Lung (tissue), 12 donors: ENCODE results near the gene PDS5B. TPM values are rescaled to one million over a fixed set of nuclear protein-coding genes. Genes with fewer than 3 reads are reported as not detected.
"Not testable (repeated sequence)": the region's sequence is repeated elsewhere in the genome, so short reads cannot be mapped to it uniquely, and the experiment has no call there.

Experiments used
- ATAC-seq: fragments of 200-7000 bp; cut with Tn5 transposase; one replicate; pipeline ENCODE4 v1.9.1; 2020; ENCODE audit warnings: moderate number of reproducible peaks; ENCODE audit not compliant: insufficient read depth, low FRiP score
- DNase-seq, 3 donors: peaks; one replicate each; pipeline ENCODE4 v3.0.0-alpha.2; 2013 to 2017
- H3K27ac ChIP-seq, 2 donors: one replicate each; pipeline ENCODE4 v1.5.1; 2013; ENCODE audit warnings: mild to moderate bottlenecking in 2 of 2, moderate library complexity in 2 of 2, control low read depth in 1 of 2, inconsistent platforms in 1 of 2, low read depth in 1 of 2, low read length in 1 of 2
- H3K27me3 ChIP-seq, 3 donors: one replicate each; pipeline ENCODE4 v1.5.1; 2013; ENCODE audit warnings: low read length in 2 of 3; ENCODE audit not compliant: control insufficient read depth in 3 of 3, insufficient read depth in 3 of 3
- H3K36me3 ChIP-seq, 4 donors: one replicate each; pipeline ENCODE4 v1.5.1; 2013; ENCODE audit warnings: low read length in 4 of 4, mild to moderate bottlenecking in 1 of 4, moderate library complexity in 1 of 4; ENCODE audit not compliant: control insufficient read depth in 4 of 4, insufficient read depth in 4 of 4
- H3K4me1 ChIP-seq, 5 donors: one replicate each; pipeline ENCODE4 v1.5.1; 2013; ENCODE audit warnings: low read length in 5 of 5, mild to moderate bottlenecking in 2 of 5, moderate library complexity in 1 of 5; ENCODE audit not compliant: control insufficient read depth in 5 of 5, insufficient read depth in 5 of 5
- H3K4me3 ChIP-seq: one replicate; pipeline ENCODE4 v1.5.1; 2013; ENCODE audit warnings: mild to moderate bottlenecking, control low read depth, moderate library complexity
- H3K9ac ChIP-seq, 2 donors: one replicate each; pipeline ENCODE4 v1.5.1; 2013; ENCODE audit warnings: low read length in 2 of 2, control low read depth in 1 of 2; ENCODE audit not compliant: insufficient read depth in 1 of 2
- H3K9me3 ChIP-seq, 4 donors: one replicate each; pipeline ENCODE4 v1.5.1; 2013; ENCODE audit warnings: low read length in 3 of 4, mild to moderate bottlenecking in 1 of 4, moderate library complexity in 1 of 4; ENCODE audit not compliant: control insufficient read depth in 4 of 4, insufficient read depth in 3 of 4
- WGBS, 2 donors: extraction: QIAGEN DNeasy Blood & Tissue Kit; methylation state at CpG; one replicate each; pipeline ENCODE4 v1.1.7; 2013; 5-methylcytosine and 5-hydroxymethylcytosine counted together
- polyA plus RNA-seq, 2 donors: library from polyadenylated mRNA; stranded (reverse); fragments of 200-250 nt; gene quantifications; one replicate each; pipeline ENCODE4 v1.2.1, GENCODE V29; 2013
- total RNA-seq, 2 donors: library from RNA; depleted of rRNA in 1 of 2; stranded (reverse); fragments of >200 nt in 1 of 2; gene quantifications; one replicate each; pipeline ENCODE4 v1.2.1, GENCODE V29; 2014 to 2021
- TF ChIP-seq, protein P1 (sequence below): IDR thresholded peaks from 2 replicates; pipeline ENCODE4 v1.5.1; 2012; ENCODE audit warnings: mild to moderate bottlenecking; ENCODE audit errors: control extremely low read depth, extremely low read depth
- donor health status: control.
- donor health status: control.
- donor health status: Bipolar disorder and iron deficiency.
- donor health status: healthy.
- donor health status: DM: yes; HTN: yes; CAD: no.

The PDS5B gene
- total and polyA plus RNA-seq, 4 donors = 5.3 to 111 (median 19.3) TPM

DNA sequence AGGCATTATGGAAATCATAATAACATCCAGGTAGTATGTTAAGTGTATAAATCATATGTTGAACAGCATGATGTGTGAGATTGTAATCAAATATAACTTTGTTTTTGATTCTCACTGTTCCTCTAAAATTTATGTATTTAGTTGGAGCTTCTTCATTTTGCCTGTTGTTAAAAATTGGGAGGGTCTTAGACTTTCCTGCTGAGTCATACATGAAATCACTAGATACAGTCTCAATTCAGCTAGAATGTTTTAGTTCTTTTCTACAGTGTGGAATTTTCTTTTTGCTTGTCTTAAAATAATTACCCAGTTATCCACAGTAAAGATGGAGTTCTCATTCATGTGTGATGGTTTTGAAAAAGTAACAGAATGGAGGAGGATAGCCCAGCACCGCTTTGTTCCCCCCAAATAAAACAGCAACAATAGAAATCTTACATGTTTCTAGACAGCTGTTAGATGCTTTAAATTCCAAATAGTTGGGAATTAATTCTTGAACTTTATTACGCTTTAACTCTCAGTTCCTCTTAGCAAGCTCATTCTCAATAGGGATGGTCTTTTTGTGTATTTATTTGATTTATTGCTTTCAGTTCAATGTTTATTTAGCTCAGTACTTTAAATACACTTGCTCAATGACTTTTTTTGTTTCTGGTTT is 109.5 kb downstream of the PDS5B start:
- H3K27me3 ChIP-seq = no peaks in the 10 kb centered on the region
- H3K27ac ChIP-seq = no peak overlapping the region
- DNase-seq (no peak), ATAC-seq (no peak)
- peaks cover 0 to 11% (median 4%) of the 10 kb centered on the region in 4 donors for H3K36me3 ChIP-seq
- WGBS, 2 donors = 63 to 89% methylated on average over 2 of the region's 2 CpGs
- TF ChIP-seq, protein P1, sequence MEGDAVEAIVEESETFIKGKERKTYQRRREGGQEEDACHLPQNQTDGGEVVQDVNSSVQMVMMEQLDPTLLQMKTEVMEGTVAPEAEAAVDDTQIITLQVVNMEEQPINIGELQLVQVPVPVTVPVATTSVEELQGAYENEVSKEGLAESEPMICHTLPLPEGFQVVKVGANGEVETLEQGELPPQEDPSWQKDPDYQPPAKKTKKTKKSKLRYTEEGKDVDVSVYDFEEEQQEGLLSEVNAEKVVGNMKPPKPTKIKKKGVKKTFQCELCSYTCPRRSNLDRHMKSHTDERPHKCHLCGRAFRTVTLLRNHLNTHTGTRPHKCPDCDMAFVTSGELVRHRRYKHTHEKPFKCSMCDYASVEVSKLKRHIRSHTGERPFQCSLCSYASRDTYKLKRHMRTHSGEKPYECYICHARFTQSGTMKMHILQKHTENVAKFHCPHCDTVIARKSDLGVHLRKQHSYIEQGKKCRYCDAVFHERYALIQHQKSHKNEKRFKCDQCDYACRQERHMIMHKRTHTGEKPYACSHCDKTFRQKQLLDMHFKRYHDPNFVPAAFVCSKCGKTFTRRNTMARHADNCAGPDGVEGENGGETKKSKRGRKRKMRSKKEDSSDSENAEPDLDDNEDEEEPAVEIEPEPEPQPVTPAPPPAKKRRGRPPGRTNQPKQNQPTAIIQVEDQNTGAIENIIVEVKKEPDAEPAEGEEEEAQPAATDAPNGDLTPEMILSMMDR = no peak
- H3K4me3 ChIP-seq = no peak overlapping the region
- H3K9ac ChIP-seq = no peak overlapping the region
- no peaks in the 10 kb centered on the region for H3K9me3 ChIP-seq
- H3K4me1 ChIP-seq = no peaks in the 10 kb centered on the region

DNA sequence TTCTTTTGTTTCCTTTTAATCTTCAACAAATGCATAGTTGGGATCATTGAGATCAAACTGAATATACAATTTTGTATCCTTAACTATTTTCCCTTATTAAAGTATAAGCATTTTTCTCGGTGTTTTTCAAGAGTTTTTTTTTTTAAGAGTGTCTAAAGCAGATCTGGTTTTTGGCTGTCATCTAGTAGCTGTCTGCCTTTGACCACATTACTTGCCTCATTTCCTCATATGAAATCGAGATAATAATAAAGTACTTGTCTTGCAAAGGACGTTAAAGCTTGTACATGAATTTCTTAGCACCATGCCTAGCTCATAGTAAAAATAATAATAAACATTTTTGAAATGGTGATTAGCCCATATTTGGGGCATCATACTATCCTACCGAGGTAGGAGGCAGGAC is 121.2 kb downstream of the PDS5B start:
- peaks cover 9 to 33% (median 27%) of the 10 kb centered on the region in 4 donors for H3K36me3 ChIP-seq
- no peaks in the 10 kb centered on the region for H3K27me3 ChIP-seq
- no peak overlapping the region for H3K4me3 ChIP-seq
- H3K9ac ChIP-seq = no peak overlapping the region
- H3K9me3 ChIP-seq = no peaks in the 10 kb centered on the region
- no peak overlapping the region for H3K27ac ChIP-seq
- 32 to 70% methylated on average over 4 of the region's 4 CpGs for WGBS, 2 donors
- H3K4me1 ChIP-seq = no peaks in the 10 kb centered on the region
- TF ChIP-seq, protein P1 = no peak
- no peak for ATAC-seq
- no peak for DNase-seq

DNA sequence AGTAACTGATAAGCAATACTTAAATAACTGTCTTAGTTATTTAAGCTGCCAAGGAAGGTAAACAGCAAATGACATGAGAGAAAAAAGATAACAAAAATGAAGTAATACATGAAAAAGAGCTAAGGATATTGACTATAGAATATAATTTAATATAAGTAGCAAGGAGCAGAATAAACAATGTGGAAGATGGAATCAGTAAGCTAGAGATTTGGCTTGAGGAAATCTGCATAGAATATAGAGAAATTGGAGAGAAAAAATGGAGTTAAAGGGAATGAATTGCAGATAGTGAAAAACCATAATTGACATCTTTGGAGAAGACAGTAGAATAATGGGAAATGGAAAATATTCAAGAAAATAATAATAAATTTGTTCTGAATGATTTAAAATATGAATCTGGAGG is 127.1 kb downstream of the PDS5B start:
- no peak for DNase-seq
- no peak overlapping the region for H3K27ac ChIP-seq
- no peak overlapping the region for H3K9ac ChIP-seq
- no peaks in the 10 kb centered on the region for H3K27me3 ChIP-seq
- H3K36me3 ChIP-seq = peaks cover 12 to 33% (median 26%) of the 10 kb centered on the region in 4 donors
- peaks cover 0 to 5% (median 2%) of the 10 kb centered on the region in 4 donors for H3K9me3 ChIP-seq
- TF ChIP-seq, protein P1 = no peak
- no peak for ATAC-seq
- no peak overlapping the region for H3K4me3 ChIP-seq
- no peaks in the 10 kb centered on the region for H3K4me1 ChIP-seq

DNA sequence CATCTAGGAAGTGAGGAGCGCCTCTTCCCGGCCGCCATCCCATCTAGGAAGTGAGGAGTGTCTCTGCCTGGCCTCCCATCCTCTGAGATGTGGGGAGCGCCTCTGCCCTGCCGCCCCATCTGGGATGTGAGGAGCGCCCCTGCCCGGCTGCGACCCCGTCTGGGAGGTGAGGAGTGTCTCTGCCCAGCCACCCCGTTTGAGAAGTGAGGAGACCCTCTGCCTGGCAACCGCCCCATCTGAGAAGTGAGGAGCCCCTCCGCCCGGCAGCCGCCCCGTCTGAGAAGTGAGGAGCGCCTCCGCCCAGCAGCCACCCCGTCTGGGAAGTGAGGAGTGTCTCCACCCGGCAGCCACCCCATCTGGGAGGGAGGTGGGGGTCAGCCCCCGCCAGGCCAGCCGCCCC is 129.9 kb downstream of the PDS5B start:
- not testable (repeated sequence) for H3K9ac ChIP-seq, ATAC-seq, H3K9me3 ChIP-seq, H3K4me3 ChIP-seq, DNase-seq, H3K27me3 ChIP-seq, H3K4me1 ChIP-seq, H3K27ac ChIP-seq
- H3K36me3 ChIP-seq = peaks cover 10 to 32% (median 19%) of the 10 kb centered on the region in 4 donors
- 95 to 98% methylated on average over 18 to 21 of the region's 21 CpGs for WGBS, 2 donors
